ENCODE results near the gene TMEM184B. TPM values are rescaled to one million over a fixed set of nuclear protein-coding genes. Genes with fewer than 3 reads are reported as not detected.

Gene TMEM184B
- total and polyA plus RNA-seq, 10 of the 15 experiments (the other 5 are each of a cell fraction or from before 2014, with no cell fraction given) = 0.56 to 22.4 (median 7.9) TPM

- ChIA-PET POLR2A (interaction anchor here (1.1 to 1.5 kb wide), 4 partner anchors 9 to 133 kb away, joined by 3 to 5 read pairs (median 4); partner anchors contain the start of gene PLA2G6), CTCF (interaction anchor here (0.7 to 2.2 kb wide), 4 partner anchors 9 to 200 kb away, joined by 3 to 10 read pairs (median 6); no protein-coding TSS in a partner anchor), RAD21 (ENCODE audit: unreplicated experiment) (interaction anchor here (0.6 to 2.1 kb wide), 2 partner anchors 10 to 263 kb away, joined by 4 to 10 read pairs; no protein-coding TSS in a partner anchor), SMC1A (ENCODE audit: uncharacterized antibody, unreplicated experiment) (interaction anchor here (1.3 to 3.3 kb wide), 2 partner anchors 10 to 55 kb away, joined by 4 to 18 read pairs; no protein-coding TSS in a partner anchor)
- Histone ChIP-seq H3K27ac (ENCODE audit: control insufficient read depth, insufficient read depth) (peak overlapping the region; percentile 85), H3K4me1 (ENCODE audit: control insufficient read depth, insufficient read depth, low read length) (peaks cover 47% of the 10 kb centered on the region), H3K36me3 (ENCODE audit: control insufficient read depth in 2 of 2, insufficient read depth in 2 of 2, low read length in 1 of 2) (peaks cover 5 to 15% of the 10 kb centered on the region in 2 experiments; a peak in 2 of 4 replicates), H3K9ac (ENCODE audit: control insufficient read depth, insufficient read depth, low read length) (peak overlapping the region; percentile 89), H3K27me3 (replicated peaks in 1 of 2; ENCODE audit: control insufficient read depth in 2 of 2, insufficient read depth in 2 of 2, low read length in 1 of 2) (no peaks in the 10 kb centered on the region), H3K9me3 (replicated peaks; ENCODE audit: control insufficient read depth, insufficient read depth, low read length) (no peaks in the 10 kb centered on the region), H4K20me1 (ENCODE audit: control insufficient read depth, insufficient read depth) (no peaks in the 10 kb centered on the region), H3K4me3 (peak overlapping the region; percentile 82), H2AFZ (ENCODE audit: control insufficient read depth, low read depth, low read length) (no peak overlapping the region), H3K4me2 (ENCODE audit: control insufficient read depth, insufficient read depth) (peak overlapping the region; percentile 97), H3K79me2 (ENCODE audit: control insufficient read depth, insufficient read depth, low read length) (peaks cover 68% of the 10 kb centered on the region)
- in situ Hi-C loops (cut with MboI) = no loop called here
- FAIRE-seq (no peak), ATAC-seq (peak; percentile 30), DNase-seq (ENCODE audit: low read depth, low spot score) (no peak)
- 23% methylated on average over 21 of the region's 21 CpGs for WGBS (ENCODE audit: insufficient coverage, insufficient replicate concordance, low lambda C conversion rate, missing lambda C conversion rate)
- intact Hi-C loops (cut with micrococcal nuclease; ENCODE audit: unreplicated experiment) = loop anchor here (5.0 kb wide), 1 partner anchor 53 kb away; no protein-coding TSS in a partner anchor
- BruUV-seq (replicated peaks) = no TSS peak
- TF ChIP-seq MYC (IDR thresholded peaks at IDR 0.05; ENCODE audit: insufficient read depth, insufficient read length, insufficient replicate concordance, low read length, severe bottlenecking) (no peak), ASH2L (IDR thresholded peaks at IDR 0.05; ENCODE audit: borderline replicate concordance, low read depth) (no peak), CEBPZ (IDR thresholded peaks at IDR 0.05; ENCODE audit: low read depth, low read length) (no peak), ATF2 (IDR thresholded peaks at IDR 0.05; ENCODE audit: low read length) (no peak), PBX3 (IDR thresholded peaks at IDR 0.05; ENCODE audit: insufficient replicate concordance, low read depth, low read length) (no peak), NBN (IDR thresholded peaks at IDR 0.05) (no peak), PAX8 (IDR thresholded peaks at IDR 0.05) (no peak), ZBTB40 (IDR thresholded peaks at IDR 0.05; ENCODE audit: borderline replicate concordance) (no peak), POLR2A (IDR thresholded peaks at IDR 0.05; ENCODE audit: low read depth, low read length) (peak; percentile 49; the same call in 1 of the 2 replicates), GATAD2B (conservative IDR thresholded peaks at IDR 0.05; ENCODE audit: low read depth) (0 out of 2 replicates have a peak, but pooled peaks have one; percentile 22), ZNF24 (IDR thresholded peaks at IDR 0.05) (no peak)
Observed at GRCh38 chr22:38314933-38315822, 42.4 kb upstream of the TMEM184B start.

All from GM12878 (cell line).